Measurements from ENCODE around the gene KDM4E. TPM values are rescaled to one million over a fixed set of nuclear protein-coding genes. Genes with fewer than 3 reads are reported as not detected.

KDM4E gene
- total and polyA plus RNA-seq, 9 of the 15 experiments (the other 6 are each of a cell fraction or from before 2014, with no cell fraction given), result 0.04 TPM; not detected in 8

- TF ChIP-seq FOXM1 (IDR thresholded peaks at IDR 0.05; ENCODE audit: low read depth) (peak; percentile 73), FOXM1 (CRISPR knock-in tag; IDR thresholded peaks at IDR 0.05; ENCODE audit: low read depth) (no peak), CCAR2 (IDR thresholded peaks at IDR 0.05; ENCODE audit: low read depth, low read length) (no peak), PURB (CRISPR knock-in tag; IDR thresholded peaks at IDR 0.05; ENCODE audit: low read depth) (no peak), ATF4 (CRISPR knock-in tag; IDR thresholded peaks at IDR 0.05) (no peak), ELF2 (CRISPR knock-in tag; IDR thresholded peaks at IDR 0.05) (peak; percentile 59), TBP (optimal IDR thresholded peaks at IDR 0.05; ENCODE audit: low read depth, low read length) (peak; percentile 73), ZNF639 (CRISPR knock-in tag; conservative IDR thresholded peaks at IDR 0.05 in 1 of 2, IDR thresholded peaks at IDR 0.05 in 1 of 2) (peak in 1 of 2 experiments; percentile 66; a peak in 2 of 4 replicates), ZNF785 (CRISPR knock-in tag; IDR thresholded peaks at IDR 0.05) (no peak), MNT (conservative IDR thresholded peaks at IDR 0.05) (peak; percentile 92 to 94), THRB (CRISPR knock-in tag; conservative IDR thresholded peaks at IDR 0.05) (no peak), JUND (IDR thresholded peaks at IDR 0.05; ENCODE audit: borderline replicate concordance, low read depth, low read length) (peak; percentile 68), JUND (tag; IDR thresholded peaks at IDR 0.05; ENCODE audit: borderline replicate concordance, low read depth, low read length) (no peak; the same call in 1 of the 3 replicates), CLOCK (CRISPR knock-in tag; IDR thresholded peaks at IDR 0.05; ENCODE audit: borderline replicate concordance) (no peak), ARID3A (IDR thresholded peaks at IDR 0.05; ENCODE audit: borderline replicate concordance, low read depth, low read length) (0 out of 2 replicates have a peak, but pooled peaks have one; percentile 55), BRF2 (IDR thresholded peaks at IDR 0.05; ENCODE audit: borderline replicate concordance, insufficient read depth, insufficient read length) (no peak)
These were observed 43.5 kb downstream of the KDM4E start (continued) for GRCh38 chr11:95068549-95068948.

Measured in K562 (cell line).